IMR-90 (cell line): Measurements from ENCODE around the gene MYO1D. TPM values are rescaled to one million over a fixed set of nuclear protein-coding genes. Genes with fewer than 3 reads are reported as not detected.

ENCODE experiments used
- ATAC-seq: fragments of 200-7000 bp; cut with Tn5 transposase; 2 replicates; pipeline ENCODE4 v1.9.1; 2020; ENCODE audit warnings: low read depth, mild to moderate bottlenecking, moderate library complexity
- BruUV-seq: library from RNA; stranded (reverse); fragments of 400-500 nt; replicated peaks from 2 replicates; lab custom pipeline; 2021; lab: Mats Ljungman, UMichigan
- CTCF ChIA-PET: fragments of 300-600 bp; formaldehyde crosslinking; extraction: SDS; loops from one replicate; lab custom pipeline; 2021; ENCODE audit warnings: antibody characterized with exemption; lab: Yijun Ruan, JAX
- POLR2A ChIA-PET: fragments of 300-600 bp; sonication (Branson Sonifier 250); formaldehyde crosslinking; loops from one replicate; lab custom pipeline; 2022; ENCODE audit warnings: antibody characterized with exemption; ENCODE audit not compliant: unreplicated experiment; lab: Charles Lee
- DNase-seq: peaks from one replicate; pipeline ENCODE4 v3.0.0; 2013
- H2AFZ ChIP-seq: replicated peaks from 2 replicates; pipeline ENCODE3; 2013; ENCODE audit warnings: low read length, mild to moderate bottlenecking; ENCODE audit not compliant: poor library complexity
- H2AK5ac ChIP-seq: 2 replicates; pipeline ENCODE4 v1.6.1; 2013; ENCODE audit warnings: low read depth, low read length, inconsistent platforms
- H2AK9ac ChIP-seq: replicated peaks from 2 replicates; pipeline ENCODE3; 2013; ENCODE audit warnings: mild to moderate bottlenecking, low read depth, low read length, moderate library complexity; ENCODE audit not compliant: poor library complexity
- H2BK120ac ChIP-seq: 2 replicates; pipeline ENCODE4 v1.6.1; 2013; ENCODE audit warnings: low read depth, low read length, inconsistent platforms
- H2BK15ac ChIP-seq: 3 replicates; pipeline ENCODE4 v1.6.1; 2013; ENCODE audit warnings: low read depth, low read length, inconsistent platforms
- H2BK20ac ChIP-seq: 2 replicates; pipeline ENCODE4 v1.6.1; 2013; ENCODE audit warnings: low read depth, mild to moderate bottlenecking, inconsistent platforms, low read length, moderate library complexity
- H2BK5ac ChIP-seq: 2 replicates; pipeline ENCODE4 v1.6.1; 2013; ENCODE audit warnings: mild to moderate bottlenecking, low read depth, low read length, inconsistent platforms; ENCODE audit not compliant: poor library complexity, severe bottlenecking
- H3K14ac ChIP-seq: replicated peaks from 2 replicates; pipeline ENCODE4 v1.6.1; 2013; ENCODE audit warnings: low read depth, low read length, inconsistent platforms
- H3K18ac ChIP-seq: 2 replicates; pipeline ENCODE4 v1.6.1; 2013; ENCODE audit warnings: low read depth, low read length, control low read depth
- H3K23ac ChIP-seq: 2 replicates; pipeline ENCODE4 v1.6.1; 2013; ENCODE audit warnings: low read depth, low read length, inconsistent platforms
- H3K27ac ChIP-seq: 2 replicates; pipeline ENCODE4 v1.5.1; 2013; ENCODE audit warnings: mild to moderate bottlenecking, control low read depth, low read length; ENCODE audit not compliant: insufficient read depth
- H3K27me3 ChIP-seq: 2 replicates; pipeline ENCODE4 v1.6.1; 2013; ENCODE audit warnings: low read length; ENCODE audit not compliant: control insufficient read depth, insufficient read depth
- H3K36me3 ChIP-seq: 2 replicates; pipeline ENCODE4 v1.6.1; 2013; ENCODE audit warnings: low read length, mixed read lengths; ENCODE audit not compliant: control insufficient read depth, insufficient read depth
- H3K4ac ChIP-seq: 2 replicates; pipeline ENCODE4 v1.6.1; 2013; ENCODE audit warnings: low read depth, low read length, inconsistent platforms
- H3K4me1 ChIP-seq: 2 replicates; pipeline ENCODE4 v1.6.1; 2013; ENCODE audit warnings: low read length, mixed read lengths; ENCODE audit not compliant: control insufficient read depth, insufficient read depth
- H3K4me2 ChIP-seq: 2 replicates; pipeline ENCODE4 v1.6.1; 2013; ENCODE audit warnings: low read depth, mild to moderate bottlenecking, control low read depth, low read length, moderate library complexity
- H3K4me3 ChIP-seq: 2 replicates; pipeline ENCODE4 v1.5.1; 2013; ENCODE audit warnings: low read depth, mild to moderate bottlenecking, control low read depth, low read length, moderate library complexity; ENCODE audit not compliant: insufficient read depth
- H3K56ac ChIP-seq: 2 replicates; pipeline ENCODE4 v1.6.1; 2013; ENCODE audit warnings: low read length, inconsistent platforms; ENCODE audit not compliant: insufficient read depth; ENCODE audit errors: extremely low read depth
- H3K79me1 ChIP-seq, 2 experiments: 2 replicates each; pipeline ENCODE4 v1.6.1; 2013; ENCODE audit warnings: low read length in 2 of 2, inconsistent platforms in 1 of 2, low read depth in 1 of 2
- H3K9ac ChIP-seq: 2 replicates; pipeline ENCODE4 v1.6.1; 2013; ENCODE audit warnings: low read depth, low read length, control low read depth
- H3K9me1 ChIP-seq: 2 replicates; pipeline ENCODE4 v1.6.1; 2013; ENCODE audit warnings: low read length, inconsistent platforms; ENCODE audit not compliant: insufficient read depth
- H3K9me3 ChIP-seq: 2 replicates; pipeline ENCODE4 v1.6.1; 2013; ENCODE audit warnings: low read length; ENCODE audit not compliant: control insufficient read depth, insufficient read depth
- H4K20me1 ChIP-seq: 2 replicates; pipeline ENCODE4 v1.6.1; 2013; ENCODE audit warnings: low read length, inconsistent platforms; ENCODE audit not compliant: insufficient read depth
- H4K5ac ChIP-seq: 2 replicates; pipeline ENCODE4 v1.6.1; 2013; ENCODE audit warnings: mild to moderate bottlenecking, low read depth, low read length, control low read depth
- H4K8ac ChIP-seq, 2 experiments: 2 replicates each; pipeline ENCODE4 v1.6.1; 2013; ENCODE audit warnings: low read depth in 2 of 2, low read length in 2 of 2, control low read depth in 1 of 2, inconsistent platforms in 1 of 2
- H4K91ac ChIP-seq: 2 replicates; pipeline ENCODE4 v1.6.1; 2013; ENCODE audit warnings: low read depth, low read length, inconsistent platforms; ENCODE audit not compliant: insufficient read depth
- BHLHE40 ChIP-seq: fragments of 150-350 bp; IDR thresholded peaks from 2 replicates; pipeline ENCODE4 v1.6.1; 2016; ENCODE audit warnings: mild to moderate bottlenecking, low read depth, low read length
- CEBPB ChIP-seq: IDR thresholded peaks from 2 replicates; pipeline ENCODE4 v1.6.1; 2012; ENCODE audit warnings: low read depth, low read length, improper control_type of control experiment
- CHD1 ChIP-seq: IDR thresholded peaks from 2 replicates; pipeline ENCODE4 v1.6.1; 2012; ENCODE audit warnings: low read depth, low read length, improper control_type of control experiment
- CTCF ChIP-seq: conservative IDR thresholded peaks from 2 replicates; pipeline ENCODE4 v1.5.1; 2012; ENCODE audit warnings: mild to moderate bottlenecking, low read depth, low read length, improper control_type of control experiment
- ELK1 ChIP-seq: fragments of 150-350 bp; IDR thresholded peaks from 2 replicates; pipeline ENCODE4 v1.6.1; 2016; ENCODE audit warnings: low read depth, mild to moderate bottlenecking, low read length, moderate library complexity, borderline replicate concordance
- FOS ChIP-seq: fragments of 150-350 bp; IDR thresholded peaks from 2 replicates; pipeline ENCODE4 v1.6.1; 2016; ENCODE audit warnings: low read depth, low read length
- MAFK ChIP-seq: IDR thresholded peaks from 2 replicates; pipeline ENCODE4 v1.6.1; 2012; ENCODE audit warnings: low read depth, low read length, improper control_type of control experiment
- MAZ ChIP-seq: IDR thresholded peaks from 2 replicates; pipeline ENCODE4 v1.6.1; 2012; ENCODE audit warnings: low read depth, mild to moderate bottlenecking, low read length, improper control_type of control experiment, moderate library complexity, borderline replicate concordance
- MXI1 ChIP-seq: IDR thresholded peaks from 2 replicates; pipeline ENCODE4 v1.6.1; 2012; ENCODE audit warnings: low read depth, mild to moderate bottlenecking, low read length, moderate library complexity, borderline replicate concordance
- NFE2L2 ChIP-seq: fragments of 150-350 bp; IDR thresholded peaks from 2 replicates; pipeline ENCODE4 v1.6.1; 2016; ENCODE audit warnings: low read depth, mild to moderate bottlenecking, low read length
- POLR2A ChIP-seq: IDR thresholded peaks from 2 replicates; pipeline ENCODE4 v1.6.1; 2012; ENCODE audit warnings: mild to moderate bottlenecking, low read depth, low read length
- RAD21 ChIP-seq: IDR thresholded peaks from 2 replicates; pipeline ENCODE4 v1.6.1; 2012; ENCODE audit warnings: low read length, improper control_type of control experiment
- RCOR1 ChIP-seq: IDR thresholded peaks from 2 replicates; pipeline ENCODE4 v1.6.1; 2012; ENCODE audit warnings: mild to moderate bottlenecking, low read length, improper control_type of control experiment; ENCODE audit not compliant: insufficient replicate concordance
- RFX5 ChIP-seq: IDR thresholded peaks from 2 replicates; pipeline ENCODE4 v1.8.0; 2012; ENCODE audit warnings: low read depth, mild to moderate bottlenecking, low read length, moderate library complexity
- SMC3 ChIP-seq: fragments of 150-350 bp; IDR thresholded peaks from 2 replicates; pipeline ENCODE4 v1.6.1; 2016; ENCODE audit warnings: low read depth, mild to moderate bottlenecking, antibody characterized with exemption, low read length, moderate library complexity
- USF2 ChIP-seq: fragments of 150-350 bp; IDR thresholded peaks from 2 replicates; pipeline ENCODE4 v1.6.1; 2017; ENCODE audit warnings: mild to moderate bottlenecking, antibody characterized with exemption, low read length, low read depth
- WGBS, 2 experiments: methylation state at CpG; one replicate each; pipeline versions ENCODE4 v1.1.5 to v1.1.7; 2013; ENCODE audit warnings: missing lambda C conversion rate in 2 of 2; ENCODE audit not compliant: insufficient read length in 1 of 2; ENCODE audit errors: extremely low coverage in 2 of 2; 5-methylcytosine and 5-hydroxymethylcytosine counted together
- dilution Hi-C: fragments of 300-500 bp; cut with HindIII; formaldehyde crosslinking; loops from one replicate; pipeline ENCODE4 v1.14.3; 2018; ENCODE audit warnings: low sequenced_read_pairs; ENCODE audit not compliant: unreplicated experiment
- in situ Hi-C: fragments of 300-500 bp; cut with MboI; formaldehyde crosslinking; loops from 3 replicates; pipeline ENCODE4 v1.14.3; 2019; ENCODE audit warnings: low sequenced_read_pairs, inconsistent platforms, mixed read lengths
- intact Hi-C: fragments of 100-400 bp; cut with micrococcal nuclease; formaldehyde crosslinking; loops from 2 replicates; pipeline ENCODE4 v1.10.0; 2022
- polyA plus RNA-seq, 3 experiments: library from polyadenylated mRNA; depleted of rRNA; stranded (reverse); fragments of >200 nt; gene quantifications; 2 replicates each; pipeline ENCODE4 v1.2.3, GENCODE V29; 2012; ENCODE audit warnings: low replicate concordance in 1 of 3
- total RNA-seq: library from RNA; depleted of rRNA; stranded (reverse); fragments of >200 nt; gene quantifications from 2 replicates; pipeline ENCODE4 v1.2.3, GENCODE V29; 2012

The MYO1D gene
- total and polyA plus RNA-seq, 2 of the 4 experiments (the other 2 are of a cell fraction): 0.63 to 0.90 TPM

GRCh38 chr17:32792207-32792606 lies 84.7 kb downstream of the MYO1D start:
- no peak overlapping the region for H2AFZ ChIP-seq
- H2BK120ac ChIP-seq: no peak overlapping the region
- TF ChIP-seq POLR2A (no peak), SMC3 (no peak), MAFK (no peak), USF2 (no peak), FOS (no peak), RCOR1 (no peak), MAZ (no peak), BHLHE40 (no peak), ELK1 (no peak), RFX5 (no peak), MXI1 (no peak), CEBPB (no peak), RAD21 (no peak), CTCF (no peak), NFE2L2 (no peak), CHD1 (no peak)
- no peak overlapping the region for H3K23ac ChIP-seq
- H4K91ac ChIP-seq: no peak overlapping the region
- H3K27ac ChIP-seq: no peak overlapping the region
- no peak overlapping the region for H2BK20ac ChIP-seq
- BruUV-seq: no TSS peak
- no peak overlapping the region for H2BK5ac ChIP-seq
- H2BK15ac ChIP-seq: no peak overlapping the region
- H3K4me1 ChIP-seq: no peaks in the 10 kb centered on the region
- ChIA-PET POLR2A (interaction anchor here (0.6 kb wide), 1 partner anchor 84 kb away, joined by 3 read pairs; no protein-coding TSS in a partner anchor), CTCF (no interaction called here)
- dilution Hi-C loops: no loop called here
- in situ Hi-C loops: loop anchor here (25.0 kb wide), 2 partner anchors 120 to 970 kb away; no protein-coding TSS in a partner anchor
- H4K5ac ChIP-seq: no peak overlapping the region
- intact Hi-C loops: no loop called here
- no peaks in the 10 kb centered on the region for H3K79me1 ChIP-seq
- H3K9me1 ChIP-seq: no peaks in the 10 kb centered on the region
- no peak for DNase-seq
- H3K56ac ChIP-seq: no peak overlapping the region
- no peak overlapping the region for H2AK9ac ChIP-seq
- no peak overlapping the region for H3K4me2 ChIP-seq
- no peaks in the 10 kb centered on the region for H3K27me3 ChIP-seq
- H3K9ac ChIP-seq: no peak overlapping the region
- H4K20me1 ChIP-seq: no peaks in the 10 kb centered on the region
- no peak overlapping the region for H3K4ac ChIP-seq
- no peak overlapping the region for H3K18ac ChIP-seq
- no peak for ATAC-seq
- no peak overlapping the region for H3K14ac ChIP-seq
- H4K8ac ChIP-seq: no peak overlapping the region
- H3K9me3 ChIP-seq: no peaks in the 10 kb centered on the region
- H3K36me3 ChIP-seq: no peaks in the 10 kb centered on the region
- H2AK5ac ChIP-seq: no peak overlapping the region
- WGBS, 2 experiments: no CpG with 5 or more reads among the region's 1 CpG
- H3K4me3 ChIP-seq: no peak overlapping the region
